Memory B cell (primary cell): ENCODE results near the gene INAVA.
A peak's percentile ranks its signal among the peaks of the same experiment; 100 is the strongest.
"Not testable (repeated sequence)": the region's sequence is repeated elsewhere in the genome, so short reads cannot be mapped to it uniquely, and the experiment has no call there.

Experiments
- ATAC-seq: fragments of 150-1000 bp; cut with Tn5 transposase; 2 replicates; pipeline ENCODE4 v1.10.0; 2021; ENCODE audit warnings: low read depth, mild to moderate bottlenecking, moderate library complexity
- DNase-seq, 2 donors: peaks; one replicate each; pipeline ENCODE4 v3.0.0; 2022; ENCODE audit warnings: low spot score in 2 of 2
- H3K27ac Mint-ChIP-seq: one replicate; pipeline ENCODE4 v1.8.0; 2022; ENCODE audit warnings: mild to moderate bottlenecking, moderate library complexity, mixed read lengths
- H3K27me3 Mint-ChIP-seq: one replicate; pipeline ENCODE4 v1.8.0; 2022; ENCODE audit warnings: mixed read lengths
- H3K36me3 Mint-ChIP-seq: one replicate; pipeline ENCODE4 v1.8.0; 2022; ENCODE audit warnings: mild to moderate bottlenecking, mixed read lengths
- H3K4me1 Mint-ChIP-seq: one replicate; pipeline ENCODE4 v1.8.0; 2022; ENCODE audit warnings: mixed read lengths
- H3K4me3 Mint-ChIP-seq: one replicate; pipeline ENCODE4 v1.8.0; 2022; ENCODE audit warnings: mild to moderate bottlenecking, moderate library complexity, mixed read lengths
- H3K9me3 Mint-ChIP-seq: one replicate; pipeline ENCODE4 v1.8.0; 2022; ENCODE audit warnings: mixed read lengths

Gene INAVA

GRCh38 chr1:200909757-200910239, 15.1 kb downstream of the INAVA start:
- Mint-ChIP-seq H3K9me3 (no peaks in the 10 kb centered on the region), H3K27me3 (peaks cover 2% of the 10 kb centered on the region), H3K4me3 (no peak overlapping the region), H3K27ac (no peak overlapping the region), H3K36me3 (no peaks in the 10 kb centered on the region), H3K4me1 (peaks cover 4% of the 10 kb centered on the region)
- ATAC-seq (no peak), DNase-seq (no peak)

- no peaks in the 10 kb centered on the region for H3K36me3 Mint-ChIP-seq
- ATAC-seq, result no peak
- no peak overlapping the region for H3K27ac Mint-ChIP-seq
- H3K4me1 Mint-ChIP-seq, result peaks cover 4% of the 10 kb centered on the region
- peaks cover 2% of the 10 kb centered on the region for H3K27me3 Mint-ChIP-seq
- no peaks in the 10 kb centered on the region for H3K9me3 Mint-ChIP-seq
- no peak for DNase-seq
- H3K4me3 Mint-ChIP-seq, result no peak overlapping the region
These were observed 16.7 kb downstream of the INAVA start for GRCh38 chr1:200911361-200911760.

- H3K27ac Mint-ChIP-seq, H3K4me3 Mint-ChIP-seq, ATAC-seq, H3K4me1 Mint-ChIP-seq, H3K36me3 Mint-ChIP-seq, H3K9me3 Mint-ChIP-seq, DNase-seq, H3K27me3 Mint-ChIP-seq: not testable (repeated sequence)
These were observed 17.2 kb downstream of the INAVA start for GRCh38 chr1:200911936-200912335.

- ATAC-seq (no peak), DNase-seq (no peak)
- H3K4me1 Mint-ChIP-seq, result peaks cover 4% of the 10 kb centered on the region
- H3K9me3 Mint-ChIP-seq, result no peaks in the 10 kb centered on the region
- peak overlapping the region; percentile 17 for H3K27ac Mint-ChIP-seq
- H3K27me3 Mint-ChIP-seq, result peaks cover 2% of the 10 kb centered on the region
- no peak overlapping the region for H3K4me3 Mint-ChIP-seq
- H3K36me3 Mint-ChIP-seq, result no peaks in the 10 kb centered on the region
These were observed 18.2 kb downstream of the INAVA start for GRCh38 chr1:200912737-200913407.

GRCh38 chr1:200916152-200916551, 21.5 kb downstream of the INAVA start:
- no peak overlapping the region for H3K4me3 Mint-ChIP-seq
- no peaks in the 10 kb centered on the region for H3K9me3 Mint-ChIP-seq
- H3K27me3 Mint-ChIP-seq, result no peaks in the 10 kb centered on the region
- ATAC-seq, result no peak
- no peaks in the 10 kb centered on the region for H3K4me1 Mint-ChIP-seq
- H3K27ac Mint-ChIP-seq, result no peak overlapping the region
- no peaks in the 10 kb centered on the region for H3K36me3 Mint-ChIP-seq
- DNase-seq, result no peak

GRCh38 chr1:200916681-200917080, 22.0 kb downstream of the INAVA start:
- H3K9me3 Mint-ChIP-seq, result no peaks in the 10 kb centered on the region
- no peak overlapping the region for H3K4me3 Mint-ChIP-seq
- H3K27ac Mint-ChIP-seq, result no peak overlapping the region
- DNase-seq (no peak), ATAC-seq (no peak)
- H3K36me3 Mint-ChIP-seq, result no peaks in the 10 kb centered on the region
- no peaks in the 10 kb centered on the region for H3K4me1 Mint-ChIP-seq
- peaks cover 1% of the 10 kb centered on the region for H3K27me3 Mint-ChIP-seq

- ATAC-seq, result no peak
- DNase-seq, result no peak
- H3K4me3 Mint-ChIP-seq, result no peak overlapping the region
- H3K4me1 Mint-ChIP-seq, result no peaks in the 10 kb centered on the region
- H3K9me3 Mint-ChIP-seq, result no peaks in the 10 kb centered on the region
- H3K27ac Mint-ChIP-seq, result no peak overlapping the region
- peaks cover 3% of the 10 kb centered on the region for H3K27me3 Mint-ChIP-seq
- H3K36me3 Mint-ChIP-seq, result no peaks in the 10 kb centered on the region
These were observed 22.7 kb downstream of the INAVA start for GRCh38 chr1:200917291-200917817.

GRCh38 chr1:200918006-200918405, 23.3 kb downstream of the INAVA start:
- ATAC-seq (no peak), DNase-seq (no peak)
- H3K9me3 Mint-ChIP-seq, result no peaks in the 10 kb centered on the region
- no peaks in the 10 kb centered on the region for H3K36me3 Mint-ChIP-seq
- no peak overlapping the region for H3K4me3 Mint-ChIP-seq
- no peaks in the 10 kb centered on the region for H3K4me1 Mint-ChIP-seq
- peaks cover 3% of the 10 kb centered on the region for H3K27me3 Mint-ChIP-seq
- H3K27ac Mint-ChIP-seq, result no peak overlapping the region

GRCh38 chr1:200919386-200919785, 24.7 kb downstream of the INAVA start:
- Mint-ChIP-seq H3K36me3 (no peaks in the 10 kb centered on the region), H3K4me3 (no peak overlapping the region), H3K4me1 (no peaks in the 10 kb centered on the region), H3K27ac (no peak overlapping the region), H3K9me3 (no peaks in the 10 kb centered on the region), H3K27me3 (peaks cover 3% of the 10 kb centered on the region)
- DNase-seq (no peak), ATAC-seq (no peak)

- Mint-ChIP-seq H3K4me1 (no peaks in the 10 kb centered on the region), H3K27ac (no peak overlapping the region), H3K27me3 (peaks cover 3% of the 10 kb centered on the region), H3K9me3 (no peaks in the 10 kb centered on the region), H3K4me3 (no peak overlapping the region), H3K36me3 (no peaks in the 10 kb centered on the region)
- ATAC-seq (no peak), DNase-seq (no peak)
These were observed 26.9 kb downstream of the INAVA start for GRCh38 chr1:200921571-200922110.

- DNase-seq (no peak), ATAC-seq (no peak)
- Mint-ChIP-seq H3K4me1 (no peaks in the 10 kb centered on the region), H3K27ac (no peak overlapping the region), H3K36me3 (no peaks in the 10 kb centered on the region), H3K4me3 (no peak overlapping the region), H3K9me3 (no peaks in the 10 kb centered on the region), H3K27me3 (peaks cover 3% of the 10 kb centered on the region)
These were observed 27.7 kb downstream of the INAVA start for GRCh38 chr1:200922406-200922805.

- Mint-ChIP-seq H3K27me3 (peaks cover 3% of the 10 kb centered on the region), H3K9me3 (no peaks in the 10 kb centered on the region), H3K27ac (no peak overlapping the region), H3K36me3 (no peaks in the 10 kb centered on the region), H3K4me1 (no peaks in the 10 kb centered on the region), H3K4me3 (no peak overlapping the region)
- no peak for ATAC-seq
- DNase-seq, result no peak
These were observed 28.9 kb downstream of the INAVA start for GRCh38 chr1:200923601-200924000.

- Mint-ChIP-seq H3K9me3 (no peaks in the 10 kb centered on the region), H3K4me1 (peaks cover 4% of the 10 kb centered on the region), H3K27me3 (peaks cover 3% of the 10 kb centered on the region), H3K36me3 (no peaks in the 10 kb centered on the region), H3K27ac (no peak overlapping the region), H3K4me3 (no peak overlapping the region)
- ATAC-seq, result no peak
- DNase-seq, result no peak
These were observed 31.1 kb downstream of the INAVA start for GRCh38 chr1:200925831-200926230.

- peaks cover 4% of the 10 kb centered on the region for H3K4me1 Mint-ChIP-seq
- H3K4me3 Mint-ChIP-seq, result no peak overlapping the region
- DNase-seq (no peak), ATAC-seq (no peak)
- peaks cover 2% of the 10 kb centered on the region for H3K27me3 Mint-ChIP-seq
- H3K27ac Mint-ChIP-seq, result no peak overlapping the region
- H3K9me3 Mint-ChIP-seq, result peaks cover 3% of the 10 kb centered on the region
- peaks cover 3% of the 10 kb centered on the region for H3K36me3 Mint-ChIP-seq
These were observed 35.0 kb downstream of the INAVA start for GRCh38 chr1:200929530-200930278.
